Stimulated activated CD8-positive, alpha-beta memory T cell treated with anti-CD3 and anti-CD28 coated beads, Interleukin-7, amount 100 ng/mL, for 48 hours (primary cell): ENCODE data around the gene LUZP2.

Experiments
- DNase-seq, 2 donors: peaks; one replicate each; pipeline ENCODE4 v3.0.0-alpha.2; 2020; ENCODE audit warnings: low read depth in 1 of 2; ENCODE audit errors: extremely low read depth in 1 of 2

Gene LUZP2

DNA sequence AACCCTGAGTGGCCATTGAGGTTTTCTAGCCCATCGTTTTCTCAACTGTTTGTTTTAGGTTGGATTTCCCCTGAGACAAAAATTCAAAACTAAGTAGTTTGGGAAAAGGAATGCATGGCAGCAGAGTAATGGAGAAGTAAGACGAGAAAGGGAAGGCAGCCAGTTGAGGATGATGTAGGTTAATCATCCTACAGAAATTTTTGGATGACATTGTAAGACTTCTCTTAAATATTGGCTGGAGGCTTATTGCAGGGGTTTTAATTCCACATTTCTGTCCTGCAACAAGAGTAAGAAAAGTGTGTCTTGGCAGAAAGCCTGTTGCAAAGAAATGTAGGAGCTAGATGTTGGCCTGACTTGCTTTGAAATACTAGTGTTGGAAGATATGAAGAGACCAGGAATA lies 308.8 kb downstream of the LUZP2 start:
- DNase-seq, result no peak

DNA sequence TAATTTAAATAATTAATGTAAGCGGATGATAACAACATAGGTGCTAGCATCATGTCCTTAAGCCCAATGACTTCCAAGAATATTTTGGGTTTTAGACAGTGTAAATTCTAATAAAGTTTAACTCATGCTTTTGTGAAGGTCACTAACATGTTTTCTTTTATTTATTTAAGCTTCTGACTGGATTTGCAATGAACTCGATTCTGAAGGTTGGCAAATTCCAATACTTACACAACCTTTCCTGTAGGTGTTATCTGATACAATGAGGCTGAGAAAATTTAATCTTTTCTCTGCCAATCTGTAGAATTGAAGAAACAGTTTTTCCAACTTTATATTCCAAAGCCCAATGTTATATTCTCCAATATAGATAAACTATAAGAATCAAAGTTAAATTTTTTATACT lies 311.3 kb downstream of the LUZP2 start:
- DNase-seq, result no peak

DNA sequence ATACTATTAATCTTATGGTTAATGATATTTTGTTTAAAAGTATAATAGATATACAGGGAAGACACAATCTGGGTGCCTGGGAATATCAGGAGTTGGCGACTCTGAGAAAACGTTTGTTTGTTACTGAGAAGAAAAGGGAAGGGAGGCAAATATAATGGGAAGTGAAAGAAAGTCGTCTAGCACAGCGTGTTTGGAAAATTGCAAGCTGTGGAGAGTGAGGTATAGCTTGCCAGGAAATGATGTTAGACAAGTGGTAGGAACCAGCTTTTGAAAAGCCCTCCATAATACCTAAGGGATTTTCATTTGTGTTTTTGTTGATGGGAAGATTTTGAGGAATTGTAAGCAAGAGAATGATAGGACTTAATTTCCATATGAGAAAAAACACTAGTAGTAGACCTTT lies 322.2 kb downstream of the LUZP2 start:
- no peak for DNase-seq

DNA sequence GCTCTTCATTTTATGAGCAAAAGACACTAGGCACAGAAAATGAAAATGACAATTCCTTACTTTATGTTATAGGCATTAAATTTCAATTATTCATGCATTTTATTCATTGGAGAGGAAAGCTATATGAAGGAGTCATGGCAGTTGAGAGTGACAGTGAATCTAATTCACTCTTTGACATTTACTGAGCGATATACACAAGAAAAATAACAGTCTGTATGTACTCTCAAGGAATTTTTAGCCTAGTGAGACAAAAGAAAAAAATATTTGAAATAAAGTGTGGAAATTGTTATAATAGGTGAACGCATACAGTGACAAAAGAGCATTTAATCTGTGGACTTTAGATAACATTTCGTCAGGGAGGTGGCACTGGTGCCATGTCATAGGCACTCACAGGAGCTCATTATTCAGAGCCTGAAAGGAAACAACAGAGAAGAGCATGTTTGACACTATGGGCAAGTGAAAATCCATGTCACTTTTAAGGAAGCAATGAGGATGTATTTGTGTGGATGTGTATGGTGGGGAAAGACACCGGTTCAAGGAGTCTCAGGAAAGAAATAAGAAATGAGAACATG lies 323.1 kb downstream of the LUZP2 start:
- DNase-seq, result no peak

DNA sequence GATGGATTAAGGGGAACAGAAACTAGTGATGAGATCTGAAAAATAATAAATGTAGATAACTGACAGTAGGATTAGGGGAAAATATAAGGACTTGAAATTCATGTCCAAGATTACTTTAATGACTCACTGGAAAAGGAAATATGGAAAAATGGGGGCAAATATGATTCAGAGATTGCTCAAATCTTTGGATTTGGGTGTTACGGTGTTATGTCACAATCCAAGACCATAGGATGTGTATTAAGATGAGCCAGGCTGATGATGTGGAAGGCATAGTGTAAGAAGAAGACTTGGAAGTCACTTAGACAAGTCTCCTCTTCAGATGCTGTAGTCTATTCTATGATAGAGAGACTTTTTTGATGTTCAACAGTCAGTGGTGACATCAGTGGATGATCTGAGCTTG lies 323.7 kb downstream of the LUZP2 start:
- DNase-seq, result no peak

DNA sequence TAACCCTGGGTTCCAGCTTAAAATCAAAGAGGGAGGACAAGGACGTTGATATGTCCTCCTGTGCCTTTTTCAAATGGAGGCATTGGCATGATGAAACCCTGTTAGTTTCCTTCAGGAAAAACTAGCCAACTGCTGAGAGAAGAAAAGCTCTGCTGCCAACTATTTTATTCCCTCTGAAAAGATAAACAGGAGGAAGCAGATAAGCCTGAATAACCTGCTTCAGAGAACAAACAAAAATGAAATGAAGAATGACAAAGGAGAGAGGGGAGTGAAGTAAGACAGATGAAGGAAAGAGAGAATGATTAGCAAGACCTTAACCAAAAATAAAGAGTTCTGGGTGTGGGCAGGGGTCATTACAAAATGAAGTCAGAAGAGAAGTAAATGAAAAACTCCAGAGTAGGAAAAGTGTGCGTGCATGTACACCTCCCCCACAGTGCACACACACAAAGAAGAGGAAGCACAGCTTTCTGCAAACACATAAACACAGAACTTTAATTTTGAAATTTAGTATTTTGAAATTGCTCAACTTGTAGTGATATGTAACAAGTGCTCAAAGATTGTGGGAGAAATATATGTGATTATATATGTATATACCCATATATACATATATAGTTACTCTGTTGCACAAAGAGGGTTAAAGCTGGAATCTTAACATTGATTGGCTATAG lies 332.2 kb downstream of the LUZP2 start:
- no peak for DNase-seq

DNA sequence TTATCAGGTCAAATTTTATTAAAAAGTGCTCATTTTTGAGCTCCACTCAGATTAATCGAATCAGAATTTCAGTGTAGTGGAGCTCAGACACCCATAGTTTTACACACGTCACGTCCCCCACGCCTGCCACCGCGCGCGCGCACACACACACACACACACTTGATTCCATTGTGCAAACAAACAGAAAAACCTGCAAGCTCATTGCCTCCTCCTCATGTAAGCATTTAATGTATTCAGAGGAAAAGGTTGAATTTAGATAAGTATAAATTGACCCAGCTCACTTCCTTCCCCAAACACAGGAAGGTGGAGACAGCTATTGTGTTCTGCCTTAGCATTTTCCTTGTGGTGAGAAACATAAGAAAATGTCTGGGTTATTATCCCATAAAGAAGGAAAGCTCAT lies 336.7 kb downstream of the LUZP2 start:
- DNase-seq, result no peak

DNA sequence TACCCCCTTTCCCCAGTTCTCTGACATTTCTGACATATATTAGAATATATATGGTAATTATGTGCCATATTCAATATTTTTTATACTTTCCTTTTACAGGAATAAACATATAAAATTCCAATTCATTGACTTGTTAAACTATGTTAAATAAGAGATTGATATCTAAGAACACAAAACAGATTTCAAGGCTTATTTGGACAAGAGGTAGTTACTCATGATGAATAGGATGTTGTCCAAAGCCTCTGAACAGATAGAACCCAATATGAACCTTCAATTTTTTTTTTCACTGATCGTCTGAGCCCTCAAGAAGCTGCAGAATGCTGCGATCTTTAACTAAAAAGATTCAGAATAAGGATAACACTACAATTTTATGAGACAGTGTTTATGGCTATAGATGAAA lies 340.3 kb downstream of the LUZP2 start:
- DNase-seq, result no peak

DNA sequence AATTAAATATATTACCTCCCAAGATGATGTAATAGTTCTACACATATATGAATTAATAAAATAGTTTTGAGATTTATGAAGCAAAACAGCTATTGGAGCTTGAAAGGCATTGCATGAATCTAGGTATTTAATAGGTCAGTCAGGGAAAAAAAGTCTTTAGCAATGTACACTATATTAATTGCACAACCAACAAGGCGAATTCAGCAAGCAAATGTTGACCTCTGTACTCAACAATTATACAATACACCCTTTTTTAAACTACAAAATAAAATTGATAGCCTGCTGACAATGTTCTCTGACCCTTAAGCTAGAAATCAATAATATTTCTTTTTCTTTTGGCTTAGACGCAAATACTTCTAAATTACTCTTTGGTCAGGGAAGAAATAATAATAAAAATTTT lies 345.5 kb downstream of the LUZP2 start:
- no peak for DNase-seq

DNA sequence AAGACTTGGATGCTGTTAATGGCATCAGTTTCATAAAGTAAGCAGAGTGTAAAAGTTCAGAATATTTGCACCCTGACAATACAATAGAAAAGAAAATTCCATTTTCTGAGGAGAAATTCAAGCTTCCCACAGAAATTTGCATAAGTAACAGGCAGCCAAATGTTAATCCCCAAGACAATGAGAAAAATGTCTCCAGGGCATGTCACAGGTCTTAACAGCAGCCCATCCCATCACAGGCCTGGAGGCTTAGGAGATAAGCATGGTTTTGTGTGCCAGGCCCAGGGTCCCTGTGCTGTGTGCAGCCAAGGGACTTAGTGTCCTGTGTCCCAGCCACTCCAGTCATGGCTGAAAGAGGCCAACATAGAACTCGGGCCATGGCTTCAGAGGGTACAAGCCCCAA lies 347.6 kb downstream of the LUZP2 start:
- DNase-seq, result no peak

DNA sequence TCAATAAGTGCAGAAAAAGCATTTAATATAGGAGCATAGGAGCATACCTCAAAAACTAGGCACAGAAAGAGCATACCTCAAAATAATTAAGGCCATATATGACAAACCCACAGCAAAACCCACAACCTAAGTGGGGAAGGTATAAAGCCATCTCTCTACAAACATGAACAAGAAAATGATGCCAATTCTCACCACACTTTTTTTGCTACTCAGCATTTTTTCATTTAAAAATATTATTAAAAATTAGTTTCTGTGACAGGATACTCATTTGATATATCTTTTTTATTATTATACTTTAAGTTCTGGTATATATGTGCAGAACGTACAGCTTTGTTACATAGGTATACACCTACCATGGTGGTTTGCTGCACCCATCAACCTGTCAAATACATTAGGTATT lies 352.0 kb downstream of the LUZP2 start:
- no peak for DNase-seq

DNA sequence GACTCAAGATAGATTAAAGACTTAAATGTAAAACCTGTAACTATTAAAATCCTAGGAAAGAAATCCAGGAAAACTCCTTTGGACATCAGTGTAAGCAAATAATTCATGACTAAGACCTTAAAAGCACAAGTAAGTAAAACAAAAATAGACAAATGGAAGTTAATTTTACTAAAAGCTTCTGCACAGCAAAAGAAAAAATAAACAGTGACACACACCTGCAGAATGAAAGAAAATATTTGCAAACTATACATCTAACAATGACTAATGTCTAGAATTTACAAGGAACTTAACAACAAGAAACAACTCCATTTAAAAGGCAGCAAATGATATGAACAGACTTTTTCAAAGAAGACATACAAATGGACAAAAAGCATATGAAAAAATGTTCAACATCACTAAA lies 359.1 kb downstream of the LUZP2 start:
- DNase-seq, result no peak

DNA sequence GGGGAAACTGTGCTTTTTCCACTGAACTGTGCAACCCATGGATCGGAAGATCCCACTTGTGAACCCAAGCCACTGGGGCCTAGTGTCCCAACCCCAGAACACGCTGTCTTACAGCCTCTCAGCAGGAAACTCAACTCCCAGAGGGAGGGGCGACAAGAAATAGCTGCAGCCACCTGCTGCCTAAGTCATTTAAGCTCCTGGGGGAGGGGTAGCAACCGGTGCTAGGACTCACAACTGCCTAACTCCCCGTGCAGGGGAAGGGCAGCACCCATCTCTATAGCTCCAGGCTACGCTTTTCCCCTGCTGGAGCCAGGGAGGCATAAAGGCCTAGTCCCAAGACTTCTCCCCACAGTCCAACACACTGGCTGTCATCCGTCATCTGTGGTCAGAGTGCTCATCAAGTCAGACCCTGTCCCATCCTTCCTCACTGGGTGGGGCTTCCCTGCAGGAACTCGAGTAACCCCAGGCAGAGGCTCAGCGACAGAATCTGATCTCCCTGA lies 363.0 kb downstream of the LUZP2 start:
- DNase-seq, result no peak

DNA sequence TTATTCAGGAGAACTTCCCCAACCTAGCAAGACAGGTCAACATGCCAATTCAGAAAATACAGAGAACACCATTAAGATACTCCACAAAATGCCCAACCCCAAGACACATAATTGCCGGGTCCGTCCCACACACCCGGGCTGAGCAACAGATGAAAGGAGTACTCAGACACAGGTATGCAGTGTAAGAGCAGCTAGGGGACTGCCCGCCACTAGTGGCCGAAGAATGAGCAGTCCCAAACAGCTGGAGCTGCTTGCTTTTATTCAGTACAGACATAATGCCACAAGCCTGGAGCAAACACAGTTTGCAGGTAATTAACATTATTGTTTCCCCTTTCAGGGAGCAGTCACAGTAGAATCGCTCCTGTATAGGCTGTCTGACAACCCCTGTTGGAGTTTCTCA lies 364.6 kb downstream of the LUZP2 start:
- no peak for DNase-seq

DNA sequence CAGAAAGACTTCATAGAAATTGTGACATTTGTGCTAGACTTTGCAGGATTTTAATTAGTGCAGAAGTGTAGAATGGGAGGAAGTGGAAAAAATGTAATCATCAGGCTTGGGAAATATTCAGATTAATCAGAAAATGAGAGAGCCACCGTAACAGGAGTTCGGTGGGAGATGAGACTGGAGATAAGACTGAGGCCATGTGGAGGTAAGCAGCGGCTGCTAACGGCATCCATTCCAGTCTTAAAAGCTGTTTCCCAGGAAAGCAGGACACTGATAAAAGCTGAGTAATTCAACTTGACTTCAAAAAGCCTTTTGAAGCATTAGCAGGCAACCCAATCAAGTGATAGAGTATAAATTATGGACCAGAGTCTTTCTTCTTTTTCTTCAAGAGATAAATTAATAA lies 369.9 kb downstream of the LUZP2 start:
- DNase-seq, result no peak

DNA sequence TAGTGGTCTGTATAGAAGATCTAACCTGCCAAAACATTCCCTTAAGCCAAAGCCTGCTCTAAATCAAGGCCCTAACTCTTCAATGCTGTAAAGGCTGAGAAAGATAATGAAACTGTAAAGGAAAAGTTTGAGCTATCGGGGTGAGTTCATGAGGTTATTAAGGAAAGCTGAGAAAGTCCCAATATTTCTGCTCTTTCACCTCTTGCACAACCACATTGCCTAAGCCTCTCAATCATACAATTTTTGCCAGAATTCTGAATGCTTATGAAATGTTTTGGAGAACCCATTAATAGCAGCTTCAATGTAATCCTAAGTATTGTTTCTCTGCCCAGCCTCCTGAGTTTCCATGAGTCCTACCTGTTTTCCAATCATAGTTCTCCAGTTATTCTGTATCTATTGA lies 373.2 kb downstream of the LUZP2 start:
- DNase-seq, result no peak

DNA sequence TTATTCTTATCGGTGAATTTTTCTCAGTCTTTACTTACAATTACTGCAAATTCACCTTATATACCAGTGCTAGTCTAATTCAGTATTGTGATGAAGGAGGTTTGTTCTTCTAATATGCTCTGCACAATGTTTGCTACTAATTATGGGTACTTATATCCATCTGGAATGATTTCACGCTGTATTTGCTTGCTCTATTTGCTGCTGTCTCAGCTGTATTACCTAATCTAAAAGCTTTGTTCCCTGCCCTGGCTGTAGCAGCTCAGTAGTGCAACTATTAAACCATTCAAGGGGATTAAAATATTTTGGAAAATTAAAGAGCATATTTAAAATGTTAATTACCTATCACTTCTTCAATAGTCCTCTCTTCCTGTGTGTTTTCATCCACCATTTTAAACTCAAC lies 375.3 kb downstream of the LUZP2 start:
- no peak for DNase-seq

DNA sequence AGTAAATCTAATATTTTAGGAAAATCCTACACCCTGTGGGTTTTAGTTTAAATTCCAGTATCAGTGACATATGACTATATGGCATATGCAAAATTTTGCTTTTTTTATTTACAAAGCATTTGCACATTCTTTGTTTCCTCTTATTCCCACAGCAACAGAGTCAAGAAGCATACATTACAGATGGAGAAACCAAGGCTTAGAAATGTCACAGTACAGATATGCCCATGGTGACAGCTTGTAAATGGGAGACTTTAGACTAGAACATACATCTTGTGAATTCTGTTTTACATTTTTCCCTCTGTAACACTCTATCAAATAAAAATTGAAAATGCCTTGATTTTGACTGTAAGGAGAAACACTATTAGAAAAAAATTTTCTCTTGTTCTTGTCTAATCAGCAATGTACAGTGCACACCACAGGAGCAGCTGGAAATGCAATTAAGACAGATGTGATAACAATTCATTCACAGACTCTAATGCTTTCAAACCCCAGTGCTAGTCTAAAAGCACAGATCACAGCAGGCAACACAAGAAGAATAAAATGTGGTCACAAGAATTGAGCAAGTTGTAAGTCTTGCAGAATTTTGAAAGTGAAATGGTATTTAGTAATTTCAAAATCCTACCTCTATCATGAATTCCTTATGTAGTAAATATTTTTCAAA lies 375.9 kb downstream of the LUZP2 start:
- no peak for DNase-seq

DNA sequence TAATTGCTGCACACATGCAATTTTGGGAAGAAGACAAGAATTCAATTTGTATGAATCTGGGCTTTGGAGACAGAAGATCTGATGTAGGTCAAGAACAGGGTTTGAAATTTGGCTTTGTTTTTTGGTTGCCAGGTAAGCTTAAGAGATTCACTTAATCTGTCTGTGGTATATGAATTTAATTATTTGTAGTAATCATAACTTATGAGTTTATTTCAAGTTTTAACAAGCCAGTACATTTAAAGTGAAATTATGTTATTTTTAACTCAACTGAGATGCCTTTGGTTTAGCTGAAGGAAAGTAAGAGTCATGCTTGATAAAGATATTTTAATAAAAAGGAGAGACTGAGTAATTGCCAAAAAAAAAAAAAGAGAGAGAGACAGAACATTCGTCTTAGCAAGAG lies 384.1 kb downstream of the LUZP2 start:
- no peak for DNase-seq

DNA sequence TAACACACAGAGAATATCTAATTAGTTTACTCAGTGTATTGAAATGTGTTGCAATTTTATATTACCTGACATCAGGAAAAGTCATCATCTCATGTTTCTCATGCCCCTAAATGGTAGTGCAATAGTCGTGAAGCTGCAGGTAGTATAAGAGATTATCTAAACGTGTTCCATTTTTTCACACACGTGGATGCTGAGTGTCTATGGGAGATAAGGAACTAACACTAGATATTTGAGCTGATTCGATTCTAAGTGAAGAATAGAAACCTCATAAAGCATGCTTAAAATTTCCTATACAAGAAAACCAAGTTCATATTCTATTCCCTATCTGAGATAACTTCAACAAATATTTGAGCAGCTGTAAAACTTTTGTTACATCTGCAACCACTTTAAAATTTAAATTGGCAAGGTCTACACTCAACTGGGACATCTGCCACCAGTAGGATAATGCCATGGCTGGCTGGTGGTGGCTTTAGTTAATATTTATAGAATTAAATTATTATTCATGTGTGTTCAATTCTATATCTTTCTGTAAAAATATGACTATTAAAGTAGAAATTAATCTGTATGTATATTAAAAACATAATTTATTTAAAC lies 388.8 kb downstream of the LUZP2 start:
- no peak for DNase-seq

DNA sequence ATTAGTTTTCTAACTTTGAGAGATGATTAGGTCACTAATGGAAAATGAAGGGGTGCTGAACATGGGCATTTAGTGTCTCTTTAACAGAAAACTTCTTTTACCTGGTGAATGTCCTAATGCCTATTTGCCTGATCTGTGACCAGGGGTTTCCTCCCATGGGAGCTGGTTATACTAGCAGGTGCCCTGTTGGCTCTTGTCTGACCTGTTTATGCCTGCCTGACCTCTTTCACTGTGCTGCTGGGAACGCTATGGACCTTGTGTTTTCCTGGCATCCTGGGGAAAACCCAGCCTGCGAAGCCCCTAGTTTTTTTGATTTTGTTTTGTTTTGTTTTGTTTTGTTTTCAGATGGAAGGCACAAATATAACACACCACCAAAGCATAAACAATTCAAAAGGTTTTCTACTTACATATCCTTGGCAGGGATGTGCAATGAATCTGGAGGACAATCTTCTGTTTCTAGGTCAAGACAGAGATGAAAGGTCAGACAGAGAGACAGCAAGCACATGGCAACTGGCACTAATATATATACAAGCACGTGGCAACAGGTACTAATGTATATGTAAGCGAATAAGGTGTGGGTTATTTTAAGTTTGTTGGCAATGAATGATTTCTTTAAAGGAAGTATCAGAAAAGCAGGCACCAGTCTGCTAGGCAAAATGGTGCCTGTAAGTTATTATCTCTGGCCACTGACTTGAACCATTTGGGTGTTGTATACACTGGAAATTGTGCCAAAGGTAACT lies 390.2 kb downstream of the LUZP2 start:
- no peak for DNase-seq
